MM.1S (cell line): Measurements from ENCODE around the gene PPP2R2C.

ENCODE experiments used
- DNase-seq: peaks from one replicate; pipeline ENCODE4 v3.0.0-alpha.2; 2015
- H2AFZ ChIP-seq: fragments of 300-600 bp; sonication (generic); 2 replicates; pipeline ENCODE4 v1.6.0; 2016; ENCODE audit warnings: antibody characterized with exemption, low read length
- H3F3A ChIP-seq: fragments of 300-600 bp; sonication (generic); 2 replicates; pipeline ENCODE4 v1.6.1; 2016; ENCODE audit warnings: mild to moderate bottlenecking, antibody characterized with exemption, low read length, moderate library complexity, mixed read lengths; ENCODE audit not compliant: insufficient read depth
- H3K27ac ChIP-seq: fragments of 300-600 bp; sonication (generic); 2 replicates; pipeline ENCODE4 v1.5.1; 2016; ENCODE audit warnings: mild to moderate bottlenecking, low read length
- H3K27me3 ChIP-seq: fragments of 300-600 bp; sonication (generic); replicated peaks from 2 replicates; pipeline ENCODE4 v1.6.0; 2016; ENCODE audit warnings: low read length; ENCODE audit not compliant: insufficient read depth
- H3K36me3 ChIP-seq: fragments of 300-600 bp; sonication (generic); replicated peaks from 2 replicates; pipeline ENCODE4 v1.6.1; 2016; ENCODE audit warnings: mild to moderate bottlenecking, low read length, mixed read lengths; ENCODE audit not compliant: insufficient read depth
- H3K4me1 ChIP-seq: fragments of 300-600 bp; sonication (generic); 2 replicates; pipeline ENCODE4 v1.6.1; 2016; ENCODE audit warnings: low read length, mixed read lengths
- H3K4me2 ChIP-seq: fragments of 300-600 bp; sonication (generic); 2 replicates; pipeline ENCODE4 v1.6.0; 2016; ENCODE audit warnings: low read depth, low read length
- H3K4me3 ChIP-seq: fragments of 300-600 bp; sonication (generic); 2 replicates; pipeline ENCODE4 v1.5.1; 2016; ENCODE audit warnings: low read length, mixed read lengths
- H3K79me2 ChIP-seq: fragments of 300-600 bp; sonication (generic); 2 replicates; pipeline ENCODE4 v1.6.1; 2016; ENCODE audit warnings: mixed run types, low read length, mixed read lengths
- H3K9ac ChIP-seq: fragments of 300-600 bp; sonication (generic); 2 replicates; pipeline ENCODE4 v1.6.1; 2016; ENCODE audit warnings: low read length, mixed read lengths
- H3K9me2 ChIP-seq: fragments of 300-600 bp; sonication (generic); replicated peaks from 2 replicates; pipeline ENCODE4 v1.6.1; 2016; ENCODE audit warnings: mild to moderate bottlenecking, low read length, mixed read lengths; ENCODE audit not compliant: insufficient read depth
- H3K9me3 ChIP-seq: fragments of 300-600 bp; sonication (generic); replicated peaks from 2 replicates; pipeline ENCODE4 v1.6.1; 2016; ENCODE audit warnings: mild to moderate bottlenecking, low read length, mixed read lengths; ENCODE audit not compliant: insufficient read depth
- H4K20me1 ChIP-seq: fragments of 300-600 bp; sonication (generic); 2 replicates; pipeline ENCODE4 v1.6.1; 2016; ENCODE audit warnings: mild to moderate bottlenecking, low read length, moderate library complexity, mixed read lengths; ENCODE audit not compliant: insufficient read depth
- EZH2 ChIP-seq: fragments of 300-600 bp; sonication (generic); optimal IDR thresholded peaks from 2 replicates; pipeline ENCODE3; 2017; ENCODE audit warnings: low read depth, mild to moderate bottlenecking, antibody characterized with exemption, low read length, mixed read lengths
- EZH2phosphoT487 ChIP-seq: fragments of 300-600 bp; sonication (generic); IDR thresholded peaks from 2 replicates; pipeline ENCODE4 v1.6.1; 2018; ENCODE audit warnings: antibody characterized with exemption, low read length
- TF ChIP-seq, protein P1 (sequence below): fragments of 300-600 bp; sonication (generic); IDR thresholded peaks from 2 replicates; pipeline ENCODE4 v1.5.1; 2016; ENCODE audit warnings: antibody characterized with exemption, low read length, mixed read lengths

PPP2R2C gene

DNA sequence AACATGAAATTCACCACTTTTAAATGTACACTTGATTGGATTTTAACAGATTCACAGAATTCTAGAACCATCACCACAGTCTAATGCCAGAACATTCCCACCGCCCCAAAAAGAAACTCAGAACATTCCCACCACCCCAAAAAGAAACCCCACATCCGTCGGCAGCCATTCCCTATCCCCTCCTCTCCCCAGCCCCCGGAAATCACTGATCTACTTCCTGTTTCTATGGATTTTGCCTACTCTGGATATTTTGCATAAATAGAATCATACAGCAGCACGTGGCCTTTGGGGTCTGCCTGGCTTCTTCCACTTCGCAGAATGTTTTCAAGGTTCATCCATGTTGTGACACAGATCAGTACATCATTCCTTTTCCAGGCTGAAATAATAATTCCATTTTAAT is 79.3 kb downstream of the PPP2R2C start:
- Histone ChIP-seq H2AFZ (no peak overlapping the region), H4K20me1 (no peaks in the 10 kb centered on the region), H3K27ac (no peak overlapping the region), H3K36me3 (no peaks in the 10 kb centered on the region), H3K4me1 (no peaks in the 10 kb centered on the region), H3K9me2 (no peaks in the 10 kb centered on the region), H3K4me3 (no peak overlapping the region), H3K27me3 (peaks cover 100% of the 10 kb centered on the region), H3K9ac (no peak overlapping the region), H3K4me2 (no peak overlapping the region), H3F3A (no peaks in the 10 kb centered on the region), H3K79me2 (no peaks in the 10 kb centered on the region), H3K9me3 (no peaks in the 10 kb centered on the region)
- TF ChIP-seq, protein P1, sequence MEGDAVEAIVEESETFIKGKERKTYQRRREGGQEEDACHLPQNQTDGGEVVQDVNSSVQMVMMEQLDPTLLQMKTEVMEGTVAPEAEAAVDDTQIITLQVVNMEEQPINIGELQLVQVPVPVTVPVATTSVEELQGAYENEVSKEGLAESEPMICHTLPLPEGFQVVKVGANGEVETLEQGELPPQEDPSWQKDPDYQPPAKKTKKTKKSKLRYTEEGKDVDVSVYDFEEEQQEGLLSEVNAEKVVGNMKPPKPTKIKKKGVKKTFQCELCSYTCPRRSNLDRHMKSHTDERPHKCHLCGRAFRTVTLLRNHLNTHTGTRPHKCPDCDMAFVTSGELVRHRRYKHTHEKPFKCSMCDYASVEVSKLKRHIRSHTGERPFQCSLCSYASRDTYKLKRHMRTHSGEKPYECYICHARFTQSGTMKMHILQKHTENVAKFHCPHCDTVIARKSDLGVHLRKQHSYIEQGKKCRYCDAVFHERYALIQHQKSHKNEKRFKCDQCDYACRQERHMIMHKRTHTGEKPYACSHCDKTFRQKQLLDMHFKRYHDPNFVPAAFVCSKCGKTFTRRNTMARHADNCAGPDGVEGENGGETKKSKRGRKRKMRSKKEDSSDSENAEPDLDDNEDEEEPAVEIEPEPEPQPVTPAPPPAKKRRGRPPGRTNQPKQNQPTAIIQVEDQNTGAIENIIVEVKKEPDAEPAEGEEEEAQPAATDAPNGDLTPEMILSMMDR = no peak
- TF ChIP-seq EZH2 (no peak), EZH2phosphoT487 (no peak)
- no peak for DNase-seq

DNA sequence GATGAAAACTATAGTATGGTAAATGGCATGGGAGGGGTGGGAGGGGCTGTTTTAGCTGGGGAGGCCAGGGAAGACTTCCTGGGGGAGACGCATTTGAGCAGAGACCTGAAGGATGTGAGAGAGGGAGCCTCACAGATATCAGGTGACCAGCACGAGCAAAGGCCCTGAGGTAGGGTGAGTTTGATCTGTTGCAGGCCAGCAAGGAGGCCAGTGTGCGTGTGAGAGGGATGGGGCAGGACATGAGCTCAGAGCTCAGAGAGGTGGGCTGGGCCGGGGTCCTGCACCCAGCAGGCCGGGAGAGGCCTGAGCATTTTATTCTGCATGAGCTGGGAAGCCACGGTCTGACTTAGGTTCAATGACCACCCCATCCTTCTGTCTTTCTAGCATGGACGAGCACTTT is 80.0 kb downstream of the PPP2R2C start:
- no peak for TF ChIP-seq EZH2
- TF ChIP-seq, protein P1 = no peak
- no peak for TF ChIP-seq EZH2phosphoT487
- Histone ChIP-seq H3K27ac (no peak overlapping the region), H3K4me2 (no peak overlapping the region), H3K79me2 (no peaks in the 10 kb centered on the region), H3K9me2 (no peaks in the 10 kb centered on the region), H3F3A (no peaks in the 10 kb centered on the region), H3K36me3 (no peaks in the 10 kb centered on the region), H2AFZ (no peak overlapping the region), H3K9me3 (no peaks in the 10 kb centered on the region), H3K27me3 (peaks cover 100% of the 10 kb centered on the region), H3K4me3 (no peak overlapping the region), H3K9ac (no peak overlapping the region), H4K20me1 (no peaks in the 10 kb centered on the region), H3K4me1 (no peaks in the 10 kb centered on the region)
- DNase-seq = no peak

DNA sequence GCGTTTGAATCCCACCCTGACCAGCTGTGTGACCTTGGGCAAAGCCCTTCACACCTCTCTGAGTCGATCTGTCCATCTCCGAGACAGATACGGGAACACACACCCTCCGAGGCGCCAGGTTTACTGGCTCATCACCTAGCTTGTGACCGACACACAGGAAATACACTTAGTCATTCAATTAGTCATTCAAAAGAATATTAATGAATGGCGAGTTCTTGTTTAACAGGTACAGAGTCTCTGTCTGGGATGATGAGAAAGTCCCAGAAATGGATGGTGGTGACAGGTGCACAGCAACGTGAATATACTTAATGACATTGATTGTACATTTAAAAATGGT is 80.6 kb downstream of the PPP2R2C start:
- Histone ChIP-seq H4K20me1 (no peaks in the 10 kb centered on the region), H3F3A (no peaks in the 10 kb centered on the region), H3K4me1 (no peaks in the 10 kb centered on the region), H3K27ac (no peak overlapping the region), H2AFZ (no peak overlapping the region), H3K79me2 (no peaks in the 10 kb centered on the region), H3K9ac (no peak overlapping the region), H3K4me2 (no peak overlapping the region), H3K9me3 (no peaks in the 10 kb centered on the region), H3K36me3 (no peaks in the 10 kb centered on the region), H3K27me3 (peaks cover 100% of the 10 kb centered on the region), H3K4me3 (no peak overlapping the region), H3K9me2 (no peaks in the 10 kb centered on the region)
- TF ChIP-seq EZH2 (no peak), EZH2phosphoT487 (no peak)
- TF ChIP-seq, protein P1 = no peak
- no peak for DNase-seq
